CD4-positive, alpha-beta T cell treated with Interleukin-15 for 1 hour (primary cell): ENCODE measurements around the gene DPM2.

Source experiments
- DNase-seq: peaks from one replicate; pipeline ENCODE4 v3.0.0-alpha.2; 2020

Gene DPM2

GRCh38 chr9:127953768-127954505 lies 16.3 kb upstream of the DPM2 start:
- no peak for DNase-seq

GRCh38 chr9:127953154-127953553 lies 15.5 kb upstream of the DPM2 start:
- DNase-seq = no peak

GRCh38 chr9:127950513-127951289 lies 13.0 kb upstream of the DPM2 start:
- DNase-seq = no peak

DNA sequence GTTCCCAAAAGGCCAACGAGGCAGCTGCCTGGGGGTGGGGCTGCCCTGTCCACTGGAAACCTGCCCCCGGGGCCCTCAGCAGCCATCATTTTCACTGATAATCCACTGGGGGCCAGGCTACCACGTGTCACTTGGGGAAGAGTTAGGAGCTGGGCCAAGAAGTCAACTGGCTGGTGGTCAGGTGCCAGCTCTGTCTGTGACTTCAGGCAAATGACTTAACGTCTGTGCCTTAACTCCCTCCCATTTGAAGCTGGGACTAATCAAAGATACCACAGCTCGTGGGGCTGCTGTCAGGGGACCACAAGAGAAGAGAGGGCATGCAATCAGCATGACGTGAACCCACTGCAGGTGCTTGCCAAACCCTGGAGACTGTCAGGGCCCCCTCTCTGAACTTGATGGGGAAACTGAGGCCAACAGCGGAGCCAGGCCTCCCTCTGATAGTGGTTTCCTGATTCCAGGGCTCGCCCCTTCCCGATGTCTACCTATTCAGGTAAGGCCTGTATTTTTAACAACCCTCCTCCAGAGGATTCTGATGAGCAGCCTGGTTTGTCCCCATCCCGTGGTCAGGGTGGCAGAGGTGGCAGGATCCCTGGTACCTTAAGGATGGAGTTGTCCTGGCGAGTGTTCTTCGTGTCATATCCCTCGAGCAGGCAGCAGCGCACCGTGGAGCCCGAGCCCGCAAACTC lies 12.3 kb upstream of the DPM2 start:
- DNase-seq = no peak

- no peak for DNase-seq
Measured at GRCh38 chr9:127947841-127948710, 10.4 kb upstream of the DPM2 start.

GRCh38 chr9:127946728-127947127 lies 9.1 kb upstream of the DPM2 start:
- DNase-seq = no peak

DNA sequence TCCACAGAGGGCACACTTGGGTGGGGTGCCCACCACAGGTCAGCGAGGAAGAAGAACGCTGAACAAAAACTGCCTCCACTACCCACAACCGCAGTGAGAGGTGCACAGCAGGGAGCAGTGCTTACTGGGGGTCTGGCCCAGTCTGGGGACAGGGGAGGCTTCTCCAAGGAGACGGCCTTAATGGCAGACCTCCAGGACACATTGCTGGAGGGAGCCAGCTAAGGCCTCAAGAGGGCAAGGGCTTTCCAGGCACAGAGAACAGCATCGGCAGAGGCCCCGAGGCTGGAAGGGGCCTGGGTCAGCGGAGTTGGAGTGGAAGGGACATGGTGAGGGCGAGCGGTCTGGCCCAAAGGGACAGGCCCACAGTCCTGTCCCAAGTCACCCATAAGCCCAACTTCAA lies 8.3 kb upstream of the DPM2 start:
- DNase-seq = no peak

DNA sequence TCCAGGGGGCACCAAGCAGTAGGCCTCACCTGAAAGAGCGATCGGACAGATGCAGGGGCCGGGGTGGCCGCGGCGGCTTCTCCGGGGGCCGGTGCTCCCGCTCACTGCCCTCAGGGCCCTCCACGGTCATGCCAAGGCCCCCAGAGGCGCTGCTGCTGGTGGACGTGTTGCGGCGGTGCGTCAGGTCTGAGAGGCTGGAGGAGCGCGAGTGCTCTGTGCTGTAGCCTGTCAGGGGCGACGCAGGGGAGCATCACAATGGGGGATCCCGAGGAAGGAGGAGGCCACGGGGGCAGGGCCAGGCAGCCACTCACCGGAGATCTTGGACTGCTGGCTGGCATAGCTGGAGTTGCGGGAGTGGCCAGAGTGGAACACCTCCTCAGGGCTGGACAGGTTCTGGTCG lies 7.7 kb upstream of the DPM2 start:
- DNase-seq = no peak

- DNase-seq = no peak
Measured at GRCh38 chr9:127944586-127945218, 7.0 kb upstream of the DPM2 start.

GRCh38 chr9:127943731-127944144 lies 6.1 kb upstream of the DPM2 start:
- peak; percentile 78 for DNase-seq

- no peak for DNase-seq
Measured at GRCh38 chr9:127943011-127943662, 5.5 kb upstream of the DPM2 start.

- DNase-seq = peak; percentile 58
Measured at GRCh38 chr9:127942216-127943010, 4.8 kb upstream of the DPM2 start.

DNA sequence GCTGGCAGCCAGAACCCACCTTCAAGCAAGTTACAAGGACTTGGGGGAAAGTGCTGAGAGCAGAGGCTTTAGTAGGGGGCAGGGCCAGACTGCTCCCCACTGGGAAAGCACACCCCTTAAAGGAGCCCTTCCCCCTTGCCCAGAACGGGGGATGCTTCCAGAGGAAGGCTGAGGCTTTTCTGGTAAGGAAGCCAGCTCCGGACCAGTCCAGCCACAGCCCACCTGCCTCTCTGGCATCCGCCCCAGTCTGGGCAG lies 4.2 kb upstream of the DPM2 start:
- no peak for DNase-seq

DNA sequence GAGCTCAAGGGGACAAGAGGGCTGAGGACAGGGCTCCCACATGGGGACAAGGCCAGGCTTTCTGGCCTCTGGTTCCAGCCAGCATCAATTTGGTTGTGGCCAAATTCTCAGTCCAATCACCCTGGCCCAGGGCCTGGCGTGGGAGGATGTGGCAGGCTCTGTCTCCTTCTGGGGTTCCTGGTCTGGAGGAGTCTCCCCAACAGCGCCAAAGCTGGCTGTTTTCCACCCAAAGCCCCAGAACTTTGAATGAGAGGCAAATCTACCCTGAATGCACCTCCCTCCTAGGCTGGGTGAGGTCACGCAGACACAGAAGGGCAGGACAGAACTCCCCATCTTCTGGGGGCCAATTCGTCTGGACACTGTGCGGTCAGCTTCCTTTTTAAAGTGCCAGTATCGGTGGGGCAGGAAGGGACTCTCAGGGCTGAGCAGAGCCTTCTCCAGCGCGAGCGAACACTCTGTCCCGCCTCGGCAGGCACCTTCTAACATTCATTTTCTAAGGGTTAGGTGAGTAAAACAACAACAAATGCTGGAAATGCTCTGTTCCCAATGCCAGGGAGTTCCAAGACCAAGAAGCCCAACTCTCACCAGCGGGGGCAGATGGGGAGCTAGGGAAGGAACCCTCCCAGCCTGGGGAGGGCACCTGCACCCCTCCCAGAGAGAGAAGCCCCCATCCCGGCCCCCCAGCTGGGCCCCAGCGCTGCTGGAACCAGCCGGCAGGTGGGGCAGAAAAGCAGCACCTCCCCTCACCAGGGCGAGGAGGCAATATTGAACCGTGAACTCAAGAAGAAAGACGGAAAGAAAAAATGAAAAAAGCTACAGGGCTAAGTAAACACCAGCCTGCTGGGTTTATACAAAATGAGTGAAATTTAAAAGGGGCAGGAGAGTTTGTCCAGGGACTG lies 3.7 kb upstream of the DPM2 start:
- no peak for DNase-seq

DNA sequence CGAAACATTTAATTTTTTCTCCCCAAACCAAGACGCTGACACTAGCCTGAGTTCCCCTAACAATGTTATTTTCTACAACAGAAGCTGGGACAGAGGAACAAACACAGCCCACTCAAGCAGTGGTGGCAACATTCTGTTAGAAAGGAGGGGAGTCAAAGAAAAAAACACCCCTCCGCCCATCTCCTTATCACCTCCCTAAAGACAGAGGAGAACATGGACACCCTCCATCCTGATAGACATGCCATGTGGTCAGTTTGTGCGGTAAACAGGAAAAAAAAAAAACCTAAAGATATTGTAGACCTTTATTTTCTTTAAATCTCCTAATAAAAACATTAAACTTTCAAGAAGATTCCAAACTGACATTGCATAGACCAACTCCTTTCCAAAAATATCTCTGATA lies 2.9 kb upstream of the DPM2 start:
- no peak for DNase-seq

GRCh38 chr9:127938298-127938690 lies 640 bp upstream of the DPM2 start:
- no peak for DNase-seq

DNA sequence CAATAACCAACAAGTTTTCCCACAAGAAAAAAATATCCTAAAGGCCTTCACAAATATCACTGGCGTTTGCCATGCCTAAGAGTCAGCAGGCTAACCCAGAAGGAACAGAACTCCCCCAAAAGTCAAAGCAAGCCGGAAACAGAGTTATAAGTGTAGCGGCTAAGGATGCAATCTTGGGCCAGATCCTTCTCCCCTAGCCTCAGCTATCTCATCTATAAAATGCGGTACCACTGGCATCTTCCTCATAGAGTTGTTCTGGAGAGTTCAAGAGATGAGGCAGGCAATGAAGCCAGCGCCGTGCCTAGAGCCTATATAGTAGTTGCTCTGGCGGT lies 632 bp downstream of the DPM2 start:
- no peak for DNase-seq

GRCh38 chr9:127936347-127936852 lies 1.3 kb downstream of the DPM2 start:
- no peak for DNase-seq

DNA sequence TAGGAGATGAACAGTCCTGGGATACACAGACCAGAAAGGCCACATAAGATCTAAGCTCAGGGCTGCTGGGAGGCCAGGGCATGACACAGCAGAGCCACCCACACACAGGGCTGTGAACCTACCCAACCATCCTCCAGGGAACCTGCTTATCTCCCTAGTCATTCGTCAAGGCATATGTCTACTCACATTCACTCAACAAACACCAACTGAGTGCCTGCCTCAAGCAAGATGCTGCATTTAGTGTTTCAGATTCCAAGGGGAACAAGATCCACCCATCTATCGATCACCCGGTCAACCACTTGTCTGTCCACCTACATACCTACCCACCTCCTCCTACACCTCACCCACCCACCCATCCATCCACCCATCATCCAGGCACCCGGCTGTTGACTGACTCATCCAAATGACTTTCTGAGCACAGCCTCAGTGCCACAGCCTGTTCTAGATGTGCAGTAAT lies 1.9 kb downstream of the DPM2 start:
- no peak for DNase-seq

DNA sequence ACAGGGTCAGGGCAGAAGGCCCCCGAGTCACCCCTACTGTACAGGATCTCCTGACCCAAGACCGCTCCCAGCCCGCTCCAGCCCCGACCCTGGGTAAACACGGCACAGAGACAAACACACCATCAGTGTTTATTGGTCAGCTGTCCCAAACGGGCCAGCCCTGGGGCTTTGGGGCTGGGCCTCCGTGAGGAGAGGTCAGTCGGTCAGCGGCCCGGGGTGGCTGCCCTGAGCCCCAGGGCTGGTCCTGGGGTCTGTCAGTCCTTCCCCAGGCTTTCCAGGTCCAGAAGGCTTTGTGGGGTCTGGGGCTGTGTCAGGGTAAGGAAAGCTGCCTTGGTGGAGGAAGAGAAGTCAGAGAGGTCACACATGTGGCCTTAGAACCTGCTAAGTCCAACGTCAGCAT lies 2.7 kb downstream of the DPM2 start:
- no peak for DNase-seq
